IPS DF 4.7 (cell line): ENCODE results near the gene ESPN.
A peak's percentile ranks its signal among the peaks of the same experiment; 100 is the strongest.
"Not testable (repeated sequence)": the region's sequence is repeated elsewhere in the genome, so short reads cannot be mapped to it uniquely, and the experiment has no call there.

Experiments
- DNase-seq: peaks from one replicate; pipeline ENCODE4 v3.0.0-alpha.2; 2013; ENCODE audit warnings: low spot score; ENCODE audit errors: extremely low read depth

The ESPN gene

GRCh38 chr1:6481820-6482219 is 57.2 kb downstream of the ESPN start:
- no peak for DNase-seq

- DNase-seq, result no peak
Observed at GRCh38 chr1:6483017-6483760, 58.6 kb downstream of the ESPN start.

DNA sequence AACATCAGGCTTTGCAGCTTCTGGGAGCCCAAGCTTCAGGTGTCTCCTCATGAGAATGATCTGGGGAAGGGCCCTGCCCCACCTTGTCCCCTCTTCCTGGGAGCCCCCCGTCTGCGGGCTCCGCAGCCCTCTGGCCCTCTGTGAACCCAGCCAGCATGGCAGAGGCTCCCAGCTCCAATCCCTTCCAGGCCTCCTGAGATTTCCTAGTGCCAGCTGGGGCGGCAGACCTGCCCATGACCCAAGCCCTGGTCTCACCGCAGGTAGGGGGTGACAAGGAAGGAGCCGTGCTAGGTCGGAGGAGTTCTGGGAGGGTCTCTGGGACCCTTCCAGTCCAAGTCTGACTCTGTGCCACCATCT is 59.2 kb downstream of the ESPN start:
- DNase-seq, result no peak

GRCh38 chr1:6484826-6485167 is 60.2 kb downstream of the ESPN start:
- no peak for DNase-seq

- DNase-seq, result no peak
Observed at GRCh38 chr1:6485168-6486101, 60.9 kb downstream of the ESPN start.

DNA sequence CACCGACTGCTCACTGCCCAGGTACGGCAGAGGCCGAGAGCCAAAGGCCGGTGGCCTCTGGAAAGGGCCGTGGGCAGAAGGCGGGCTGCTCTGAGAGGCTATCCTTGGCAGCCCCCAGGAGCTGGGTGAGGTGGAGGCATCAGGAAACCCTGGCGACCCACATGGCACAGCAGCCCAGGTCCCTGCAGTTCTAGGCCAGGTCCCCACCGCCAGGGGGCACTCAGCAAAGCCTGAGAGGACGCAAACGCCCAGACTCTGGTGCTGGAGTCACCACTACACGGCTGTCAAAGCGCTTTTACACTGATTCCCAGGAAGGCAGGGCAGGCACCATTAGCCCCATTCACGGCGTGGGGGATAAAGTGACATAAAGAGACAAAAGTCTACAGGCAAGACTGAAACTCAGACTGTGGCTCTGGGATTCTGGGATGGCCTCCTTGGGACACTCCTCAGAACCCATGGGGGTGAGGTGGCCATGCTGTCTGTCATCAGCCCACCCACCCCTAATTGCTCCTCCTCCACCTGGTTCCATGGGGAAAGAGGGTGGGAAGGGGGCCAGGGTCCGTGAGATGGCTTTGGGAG is 61.9 kb downstream of the ESPN start:
- peak; percentile 75 for DNase-seq

- DNase-seq, result no peak
Observed at GRCh38 chr1:6487804-6488484, 63.4 kb downstream of the ESPN start.

GRCh38 chr1:6488602-6489382 is 64.2 kb downstream of the ESPN start:
- no peak for DNase-seq

DNA sequence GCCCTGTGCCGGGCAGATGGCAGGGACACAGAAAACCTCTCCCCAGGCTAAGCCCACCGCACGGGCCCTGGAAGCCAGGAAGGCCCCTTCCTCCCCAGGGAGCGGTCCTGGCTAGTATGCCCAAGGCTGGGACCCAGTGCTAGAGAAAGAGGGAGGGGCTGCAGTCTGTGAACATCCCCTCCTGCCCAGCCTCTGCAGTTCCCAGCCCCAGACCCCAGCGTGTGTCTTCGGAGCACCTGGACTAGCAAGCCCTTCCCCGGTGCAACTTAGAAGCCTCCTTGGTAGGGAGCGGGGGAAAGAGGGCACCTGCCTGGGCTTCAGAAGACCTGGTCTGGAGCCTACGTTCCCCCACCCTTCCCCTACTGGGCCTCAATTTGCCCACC is 64.8 kb downstream of the ESPN start:
- DNase-seq, result no peak

GRCh38 chr1:6489799-6490180 is 65.2 kb downstream of the ESPN start:
- DNase-seq, result no peak

GRCh38 chr1:6490181-6491080 is 65.9 kb downstream of the ESPN start:
- no peak for DNase-seq

- no peak for DNase-seq
Observed at GRCh38 chr1:6491081-6491449, 66.5 kb downstream of the ESPN start.

DNA sequence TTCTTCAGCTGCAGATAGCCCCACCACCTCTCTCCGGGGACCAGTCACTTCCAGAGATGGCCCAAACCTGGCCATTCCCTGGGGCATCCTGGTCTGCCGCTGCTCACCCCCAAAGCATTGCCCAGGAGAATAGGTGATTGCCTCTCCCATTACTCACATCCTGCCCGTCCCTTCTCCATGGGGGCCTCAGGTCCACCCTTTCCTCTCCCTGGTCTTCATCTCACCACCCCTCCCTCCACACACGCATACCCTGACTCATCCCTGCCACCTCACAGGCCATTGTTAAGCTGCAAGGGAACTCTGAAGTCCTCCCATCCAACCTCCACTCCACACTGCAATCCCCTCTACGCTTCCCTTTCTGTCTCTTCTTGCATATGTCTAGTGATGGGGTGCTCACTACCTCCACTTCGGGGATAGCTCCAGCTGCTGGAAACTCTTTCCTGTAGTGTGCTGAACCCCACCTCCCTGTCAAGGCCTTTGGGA is 66.9 kb downstream of the ESPN start, which contains the start of gene PLEKHG5:
Gene PLEKHG5 (minus strand): TSS at position 188 of the 483 bp plus-strand sequence. CDS start 14,096 bp downstream, outside the sequence.
- no peak for DNase-seq

- no peak for DNase-seq
Observed at GRCh38 chr1:6491966-6492365, 67.4 kb downstream of the ESPN start.

- DNase-seq, result not testable (repeated sequence)
Observed at GRCh38 chr1:6493834-6494223, 69.3 kb downstream of the ESPN start.

- DNase-seq, result no peak
Observed at GRCh38 chr1:6494627-6495026, 70.1 kb downstream of the ESPN start.

DNA sequence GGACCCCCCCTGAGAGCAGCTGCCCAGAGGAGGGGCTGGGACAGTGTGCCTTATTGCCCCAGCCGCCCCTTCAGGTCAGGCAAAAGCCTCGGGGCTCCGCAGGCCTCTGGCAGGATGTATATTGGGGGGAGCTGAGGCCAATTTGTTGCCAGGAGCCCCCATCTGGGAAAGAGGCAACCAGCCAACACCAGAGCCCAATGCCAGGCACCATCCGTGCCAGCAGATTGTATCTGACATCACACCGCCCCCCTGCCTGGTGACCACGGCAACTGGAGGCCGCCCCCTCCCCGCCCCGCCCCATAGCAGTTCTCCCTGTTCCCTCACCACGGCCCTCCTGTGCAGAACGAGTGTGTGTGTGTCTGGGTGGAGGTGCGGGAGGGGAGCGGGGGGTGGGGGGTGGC is 70.5 kb downstream of the ESPN start:
- no peak for DNase-seq

DNA sequence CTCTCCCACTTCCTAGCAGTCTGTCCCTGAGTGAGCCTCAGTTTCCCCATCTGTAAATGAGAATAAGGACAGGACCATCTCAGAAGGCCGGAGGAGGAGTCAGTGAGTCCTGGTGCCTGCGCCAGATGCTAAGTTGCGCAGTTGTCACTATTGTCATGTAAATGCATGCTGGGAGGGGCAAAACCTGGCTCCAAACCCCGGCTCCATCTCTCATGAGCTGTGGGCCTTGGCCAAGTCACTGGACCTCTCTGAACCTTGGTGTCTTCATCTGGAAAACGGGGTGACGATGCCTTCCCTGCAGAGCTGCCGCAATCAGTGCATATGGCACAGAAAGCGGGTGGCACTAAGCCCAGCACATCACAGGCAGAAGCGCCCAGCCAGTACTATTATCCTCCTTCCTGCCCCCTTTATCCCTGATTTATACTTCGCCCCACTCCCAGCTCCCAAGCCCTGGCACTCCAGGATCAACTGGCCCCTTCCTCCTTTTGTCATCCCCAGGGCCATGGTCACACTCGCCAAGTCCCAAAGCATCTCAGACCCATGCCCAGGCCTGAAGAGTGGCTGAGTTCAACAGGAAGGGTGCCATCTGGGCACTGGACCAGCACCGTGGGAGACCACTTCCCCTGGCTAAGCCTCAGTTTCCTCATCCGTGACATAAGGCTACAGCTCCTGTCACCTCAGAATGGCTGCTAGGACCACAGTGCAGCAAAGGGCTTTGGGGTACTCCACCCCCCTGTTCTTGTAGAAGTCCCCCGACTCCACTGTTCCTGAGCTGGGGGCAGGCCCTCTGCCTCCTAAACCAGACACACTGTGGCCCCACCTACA is 71.2 kb downstream of the ESPN start:
- DNase-seq, result no peak

DNA sequence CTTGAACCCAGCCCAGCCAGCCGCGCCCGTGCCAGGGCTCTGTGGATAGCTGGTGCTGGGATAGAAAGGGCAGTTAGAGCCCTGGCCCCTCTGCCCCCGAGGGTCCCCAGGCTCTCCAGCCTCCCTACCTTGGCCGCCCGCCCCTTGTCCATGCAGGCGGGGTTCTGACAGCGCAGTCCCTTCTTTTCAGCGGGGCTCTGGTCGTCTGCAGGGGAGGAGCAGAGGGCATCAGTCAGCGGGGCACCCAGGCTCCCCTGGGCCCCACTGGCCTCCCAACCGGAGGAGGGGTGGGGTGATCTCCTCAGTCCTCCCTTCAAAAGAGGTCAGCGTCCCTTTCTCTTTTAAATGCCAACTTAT is 71.8 kb downstream of the ESPN start:
- DNase-seq, result no peak
